T-helper 17 cell (primary cell): ENCODE measurements around the gene FER1L5. TPM values are rescaled to one million over a fixed set of nuclear protein-coding genes. Genes with fewer than 3 reads are reported as not detected.

Experiments used
- ATAC-seq: fragments of 150-1000 bp; cut with Tn5 transposase; 2 replicates; pipeline ENCODE4 v1.10.0; 2021; ENCODE audit warnings: mild to moderate bottlenecking, moderate library complexity
- DNase-seq, 3 donors: peaks; one replicate each; pipeline versions ENCODE4 v3.0.0 to v3.0.0-alpha.2; 2020 to 2021
- H3K9me3 ChIP-seq: one replicate; pipeline ENCODE4 v1.7.0; 2013; ENCODE audit warnings: low read length, mild to moderate bottlenecking; ENCODE audit not compliant: control insufficient read depth, poor library complexity, severe bottlenecking
- H3K27ac Mint-ChIP-seq: one replicate; pipeline ENCODE4 v1.8.0; 2022; ENCODE audit warnings: mild to moderate bottlenecking, moderate library complexity, mixed read lengths
- H3K27me3 Mint-ChIP-seq: one replicate; pipeline ENCODE4 v1.8.0; 2022; ENCODE audit warnings: mixed read lengths
- H3K36me3 Mint-ChIP-seq: one replicate; pipeline ENCODE4 v1.8.0; 2022; ENCODE audit warnings: low read depth, mixed read lengths
- H3K4me1 Mint-ChIP-seq: one replicate; pipeline ENCODE4 v1.8.0; 2022; ENCODE audit warnings: mild to moderate bottlenecking, mixed read lengths
- H3K4me3 Mint-ChIP-seq: one replicate; pipeline ENCODE4 v1.8.0; 2022; ENCODE audit warnings: mild to moderate bottlenecking, moderate library complexity, mixed read lengths
- total RNA-seq, 4 donors: library from RNA in 2 of 4; stranded (reverse) in 2 of 4; gene quantifications; one replicate each; pipeline ENCODE4 v1.2.3 and lab custom pipeline; 2022 to 2026

Gene FER1L5
- total RNA-seq, 2 donors from 2014 or later: not detected

DNA sequence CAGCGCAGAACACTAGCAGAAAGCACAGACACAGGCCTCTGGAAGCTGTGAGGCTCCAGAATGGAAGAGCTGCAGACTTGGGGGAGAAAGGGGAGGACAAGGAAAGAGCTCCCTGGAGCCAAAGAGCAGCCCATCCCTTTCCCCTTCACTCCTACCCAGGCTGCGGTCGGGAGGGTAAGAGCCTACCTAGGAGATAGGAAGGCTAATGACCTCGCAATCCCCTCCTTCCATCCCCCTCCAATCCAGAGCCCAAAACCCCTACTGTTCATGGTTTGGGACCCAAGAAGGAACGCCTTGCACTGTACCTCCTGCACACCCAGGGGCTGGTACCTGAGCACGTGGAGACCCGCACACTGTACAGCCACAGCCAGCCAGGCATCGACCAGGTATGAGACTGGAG is 57.5 kb downstream of the FER1L5 start:
- Mint-ChIP-seq H3K27me3 (no peaks in the 10 kb centered on the region), H3K36me3 (no peaks in the 10 kb centered on the region), H3K4me3 (no peak overlapping the region), H3K27ac (peak overlapping the region; percentile 14), H3K4me1 (peaks cover 6% of the 10 kb centered on the region)
- no peak for DNase-seq
- no peak for ATAC-seq
- H3K9me3 ChIP-seq: no peaks in the 10 kb centered on the region

DNA sequence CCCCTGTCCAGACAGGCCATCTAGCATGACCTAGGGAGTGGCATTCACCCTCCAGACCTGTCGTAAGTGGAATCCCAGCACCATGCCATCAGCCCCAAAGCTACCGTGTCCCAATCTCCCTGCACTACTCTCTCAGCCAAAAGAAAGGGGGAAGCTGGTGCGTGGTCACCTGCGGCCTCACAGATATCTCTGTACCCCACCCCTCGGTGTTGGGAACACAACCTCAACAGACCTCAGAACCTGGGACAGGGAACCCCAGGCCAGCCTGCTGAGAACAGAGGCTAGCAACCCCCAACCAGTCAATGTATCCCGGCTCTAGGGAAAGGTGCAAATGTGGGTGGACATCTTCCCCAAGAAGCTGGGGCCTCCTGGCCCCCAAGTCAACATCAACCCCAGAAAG is 59.1 kb downstream of the FER1L5 start:
- Mint-ChIP-seq H3K4me3 (no peak overlapping the region), H3K36me3 (no peaks in the 10 kb centered on the region), H3K27ac (no peak overlapping the region), H3K4me1 (peaks cover 6% of the 10 kb centered on the region), H3K27me3 (no peaks in the 10 kb centered on the region)
- ATAC-seq: no peak
- DNase-seq: no peak
- no peaks in the 10 kb centered on the region for H3K9me3 ChIP-seq

DNA sequence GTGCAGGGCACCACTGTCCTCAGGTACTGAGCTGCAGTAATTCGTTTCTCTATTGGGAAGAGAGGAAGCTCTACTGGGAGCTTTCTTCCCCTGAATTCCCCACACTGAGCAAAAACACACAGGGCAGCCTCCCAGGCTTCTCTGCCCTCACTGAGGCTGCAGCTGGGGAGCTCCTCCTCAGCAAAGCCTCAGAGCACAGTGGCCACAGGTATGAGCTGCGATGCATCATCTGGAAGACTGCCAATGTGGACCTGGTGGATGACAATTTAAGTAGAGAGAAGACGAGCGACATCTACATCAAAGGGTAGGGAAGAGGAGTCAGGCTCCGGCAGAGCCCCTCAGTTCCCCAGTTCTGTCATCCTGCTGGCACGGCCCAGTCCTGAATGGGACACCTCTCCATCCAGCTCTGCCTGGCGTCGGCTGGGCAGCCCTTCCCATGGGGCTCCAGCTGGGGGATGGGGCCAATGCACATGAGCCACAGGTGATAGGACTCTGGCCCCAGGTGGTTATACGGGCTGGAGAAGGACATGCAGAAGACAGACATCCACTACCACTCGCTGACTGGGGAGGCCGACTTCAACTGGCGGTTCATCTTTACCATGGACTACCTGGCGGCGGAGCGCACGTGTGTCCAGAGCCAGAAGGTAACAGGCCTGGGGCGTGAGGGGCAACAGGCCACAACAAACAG is 59.7 kb downstream of the FER1L5 start:
- no peaks in the 10 kb centered on the region for H3K9me3 ChIP-seq
- no peak overlapping the region for H3K27ac Mint-ChIP-seq
- H3K36me3 Mint-ChIP-seq: no peaks in the 10 kb centered on the region
- no peak overlapping the region for H3K4me3 Mint-ChIP-seq
- ATAC-seq: no peak
- DNase-seq: no peak
- peaks cover 6% of the 10 kb centered on the region for H3K4me1 Mint-ChIP-seq
- no peaks in the 10 kb centered on the region for H3K27me3 Mint-ChIP-seq

DNA sequence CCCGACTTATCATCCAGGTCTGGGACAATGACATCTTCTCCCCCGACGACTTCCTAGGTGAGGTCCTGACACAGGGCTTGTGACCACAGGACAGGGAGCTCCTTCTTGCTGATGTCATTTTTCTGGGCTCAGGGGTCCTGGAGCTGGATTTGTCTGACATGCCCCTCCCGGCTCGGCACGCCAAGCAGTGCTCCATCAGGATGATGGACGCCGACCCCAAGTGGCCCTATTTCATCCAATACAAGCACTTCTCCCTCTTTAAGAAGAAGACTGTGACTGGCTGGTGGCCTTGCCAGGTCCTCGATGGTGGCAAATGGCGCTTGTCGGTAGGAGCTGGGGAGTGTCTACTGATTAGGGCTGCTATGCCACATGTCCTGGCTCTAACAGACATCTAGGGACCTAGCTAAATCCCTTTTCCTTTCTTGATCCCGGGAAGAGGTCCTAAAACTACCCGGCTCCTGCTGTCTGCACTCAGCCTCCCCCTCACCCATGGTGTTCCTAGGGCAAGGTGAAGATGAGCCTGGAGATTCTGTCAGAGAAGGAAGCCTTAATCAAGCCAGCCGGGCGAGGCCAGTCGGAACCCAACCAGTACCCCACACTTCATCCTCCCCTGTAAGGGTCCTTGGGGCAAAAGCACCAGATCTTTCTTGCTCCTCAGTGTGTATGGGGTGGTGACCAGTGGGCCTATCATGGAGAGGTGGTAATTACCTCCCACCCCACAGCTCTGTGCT is 60.6 kb downstream of the FER1L5 start:
- DNase-seq (no peak), ATAC-seq (no peak)
- no peaks in the 10 kb centered on the region for H3K9me3 ChIP-seq
- Mint-ChIP-seq H3K27me3 (no peaks in the 10 kb centered on the region), H3K4me1 (peaks cover 6% of the 10 kb centered on the region), H3K27ac (no peak overlapping the region), H3K4me3 (no peak overlapping the region), H3K36me3 (no peaks in the 10 kb centered on the region)

DNA sequence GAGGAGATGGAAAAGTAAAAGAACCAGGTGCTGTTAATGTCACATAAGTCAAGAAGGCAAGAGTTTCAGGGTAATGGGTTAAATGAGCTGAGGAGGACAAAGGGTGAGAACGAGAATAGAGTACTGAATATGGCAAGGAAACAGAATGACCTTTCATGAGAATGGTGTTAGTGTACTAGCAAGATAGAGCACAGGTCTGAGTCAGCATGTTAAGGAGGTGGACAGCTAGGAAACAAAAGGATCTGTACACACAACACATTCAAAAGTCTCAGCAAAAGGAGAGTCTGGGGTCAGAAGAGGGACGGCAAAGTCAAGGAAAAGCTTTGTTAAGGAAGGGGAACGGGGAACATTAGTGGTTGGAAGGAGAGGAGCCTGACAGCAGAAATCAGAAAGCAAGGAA is 68.4 kb downstream of the FER1L5 start:
- Mint-ChIP-seq H3K36me3 (peaks cover 11% of the 10 kb centered on the region), H3K27ac (no peak overlapping the region), H3K27me3 (no peaks in the 10 kb centered on the region), H3K4me3 (no peak overlapping the region), H3K4me1 (peaks cover 5% of the 10 kb centered on the region)
- no peak for DNase-seq
- ATAC-seq: no peak
- no peaks in the 10 kb centered on the region for H3K9me3 ChIP-seq

DNA sequence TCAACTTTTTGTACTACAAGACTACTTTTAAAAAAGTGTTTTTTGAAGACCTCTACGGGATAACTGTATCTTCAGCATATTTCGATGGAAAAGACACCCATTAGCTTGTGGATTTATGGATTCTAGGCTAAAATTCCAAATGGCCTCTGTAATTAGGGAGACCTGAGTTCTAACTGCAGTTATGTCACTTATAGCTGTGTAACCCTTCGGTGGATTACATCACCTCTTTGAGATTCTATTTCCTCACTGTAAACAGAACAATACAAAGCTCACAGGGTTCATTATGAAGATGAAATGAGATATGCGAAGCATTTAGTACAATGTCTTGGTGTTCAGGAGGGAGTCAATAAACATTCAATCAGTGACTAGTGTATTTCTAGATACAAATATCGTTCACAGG is 73.1 kb downstream of the FER1L5 start:
- ATAC-seq: no peak
- H3K36me3 Mint-ChIP-seq: peaks cover 11% of the 10 kb centered on the region
- H3K27me3 Mint-ChIP-seq: no peaks in the 10 kb centered on the region
- H3K27ac Mint-ChIP-seq: no peak overlapping the region
- no peaks in the 10 kb centered on the region for H3K9me3 ChIP-seq
- DNase-seq: no peak
- no peak overlapping the region for H3K4me3 Mint-ChIP-seq
- H3K4me1 Mint-ChIP-seq: peaks cover 10% of the 10 kb centered on the region

DNA sequence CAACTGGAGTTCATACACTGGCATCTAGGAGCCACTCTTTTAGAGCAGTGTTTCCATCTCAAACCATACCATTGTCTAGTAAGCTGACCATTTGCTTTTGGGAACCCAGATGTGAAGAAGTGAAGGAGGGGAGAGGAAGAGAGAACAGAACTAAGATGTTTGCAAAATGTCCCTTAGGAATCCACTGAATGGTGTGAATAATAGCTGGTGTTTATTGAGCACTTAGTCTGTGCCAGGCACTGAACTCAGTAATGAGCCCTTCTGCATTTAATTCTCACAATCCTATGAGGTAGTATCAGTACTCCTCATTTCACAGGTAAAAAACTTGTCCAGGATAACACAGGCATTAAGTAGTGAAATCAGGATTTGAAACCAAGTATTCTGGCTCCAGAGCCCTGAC is 73.8 kb downstream of the FER1L5 start:
- DNase-seq: no peak
- Mint-ChIP-seq H3K4me3 (no peak overlapping the region), H3K27ac (no peak overlapping the region), H3K36me3 (peaks cover 4% of the 10 kb centered on the region), H3K4me1 (peaks cover 10% of the 10 kb centered on the region), H3K27me3 (no peaks in the 10 kb centered on the region)
- no peak for ATAC-seq
- H3K9me3 ChIP-seq: no peaks in the 10 kb centered on the region

DNA sequence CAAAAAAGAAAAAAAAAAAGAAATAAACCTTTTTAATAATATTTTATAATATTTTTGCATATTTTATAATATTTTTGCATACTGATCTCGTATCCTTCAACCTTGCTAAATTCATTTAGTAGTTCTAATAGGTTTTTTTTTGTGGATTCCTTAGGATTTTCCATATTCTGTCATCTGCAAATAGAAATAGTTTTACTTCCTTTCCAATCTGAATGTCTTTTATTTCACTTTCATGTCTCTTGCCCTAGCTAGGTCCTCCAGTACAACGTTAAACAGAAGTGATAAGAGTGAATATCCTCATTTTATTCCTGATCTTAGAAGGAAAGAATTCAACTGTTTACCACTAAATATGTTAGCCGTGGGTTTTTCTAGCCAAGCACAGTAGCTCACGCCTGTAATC is 83.6 kb downstream of the FER1L5 start:
- no peak for ATAC-seq
- DNase-seq: no peak
- H3K9me3 ChIP-seq: no peaks in the 10 kb centered on the region
- Mint-ChIP-seq H3K27ac (no peak overlapping the region), H3K4me1 (peaks cover 2% of the 10 kb centered on the region), H3K4me3 (no peak overlapping the region), H3K36me3 (peaks cover 11% of the 10 kb centered on the region), H3K27me3 (no peaks in the 10 kb centered on the region)

DNA sequence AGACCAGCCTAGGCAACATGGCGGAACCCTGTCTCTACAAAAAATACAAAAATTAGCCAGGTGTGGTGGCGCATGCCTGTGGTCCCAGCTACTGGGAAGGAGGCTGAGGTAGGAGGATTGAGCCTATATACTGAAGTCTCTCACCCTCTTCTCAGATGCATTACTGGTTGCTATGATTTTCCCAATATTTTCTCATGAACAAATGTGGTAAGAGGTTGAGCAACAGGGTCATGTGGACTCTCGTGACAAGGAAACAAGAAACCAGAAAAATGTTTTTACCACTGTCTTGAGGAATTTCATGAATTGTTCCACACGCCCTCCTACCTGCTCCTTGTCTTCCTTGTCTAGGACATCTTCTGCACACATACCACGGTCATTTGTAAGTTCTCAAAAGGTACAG is 84.9 kb downstream of the FER1L5 start:
- H3K4me1 Mint-ChIP-seq: peaks cover 2% of the 10 kb centered on the region
- DNase-seq: no peak
- H3K9me3 ChIP-seq: no peaks in the 10 kb centered on the region
- peaks cover 11% of the 10 kb centered on the region for H3K36me3 Mint-ChIP-seq
- no peaks in the 10 kb centered on the region for H3K27me3 Mint-ChIP-seq
- no peak for ATAC-seq
- H3K27ac Mint-ChIP-seq: no peak overlapping the region
- H3K4me3 Mint-ChIP-seq: no peak overlapping the region

DNA sequence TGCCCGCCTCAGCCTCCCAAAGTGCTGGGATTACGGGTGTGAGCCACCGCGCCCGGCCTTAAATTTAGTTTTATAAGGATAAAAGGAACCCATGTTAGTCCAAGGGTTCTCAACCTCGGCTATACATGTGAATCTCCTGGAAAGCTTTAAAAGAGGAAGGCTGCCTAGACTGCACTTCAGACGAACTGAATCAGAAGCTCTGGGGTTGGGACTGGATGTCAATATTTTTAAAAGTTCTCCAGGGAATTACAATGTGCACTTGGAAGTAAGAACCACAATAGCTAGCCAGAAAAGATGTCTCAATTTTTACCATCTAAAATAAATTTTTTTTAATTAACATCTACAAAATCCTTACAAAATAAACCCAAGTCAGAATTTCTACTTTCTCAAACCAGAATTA is 87.2 kb downstream of the FER1L5 start:
- H3K4me3 Mint-ChIP-seq: no peak overlapping the region
- H3K4me1 Mint-ChIP-seq: peaks cover 5% of the 10 kb centered on the region
- peaks cover 11% of the 10 kb centered on the region for H3K36me3 Mint-ChIP-seq
- DNase-seq (no peak), ATAC-seq (no peak)
- no peak overlapping the region for H3K27ac Mint-ChIP-seq
- H3K27me3 Mint-ChIP-seq: no peaks in the 10 kb centered on the region
- no peaks in the 10 kb centered on the region for H3K9me3 ChIP-seq

DNA sequence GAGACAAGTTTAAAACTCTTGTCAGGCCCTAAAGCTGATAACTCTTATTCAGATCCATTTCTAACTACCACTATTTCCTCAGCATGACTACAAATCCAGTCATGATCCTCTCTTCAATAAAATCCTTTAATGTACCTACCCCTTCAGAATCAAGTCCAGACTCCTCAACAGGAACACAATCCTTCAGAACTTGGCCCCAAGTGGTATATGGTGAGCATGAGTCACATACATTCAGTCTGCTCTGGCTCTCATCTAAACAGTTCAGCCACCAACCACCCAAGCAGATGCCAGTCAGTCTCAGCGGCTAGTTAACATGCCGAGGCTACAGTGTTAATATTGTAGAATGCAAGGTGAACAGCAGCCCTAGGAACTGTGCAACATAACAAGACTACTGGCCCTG is 87.6 kb downstream of the FER1L5 start:
- Mint-ChIP-seq H3K27me3 (no peaks in the 10 kb centered on the region), H3K4me1 (peaks cover 8% of the 10 kb centered on the region), H3K27ac (peak overlapping the region; percentile 39), H3K4me3 (no peak overlapping the region), H3K36me3 (peaks cover 11% of the 10 kb centered on the region)
- H3K9me3 ChIP-seq: no peaks in the 10 kb centered on the region
- ATAC-seq (no peak), DNase-seq (no peak)

DNA sequence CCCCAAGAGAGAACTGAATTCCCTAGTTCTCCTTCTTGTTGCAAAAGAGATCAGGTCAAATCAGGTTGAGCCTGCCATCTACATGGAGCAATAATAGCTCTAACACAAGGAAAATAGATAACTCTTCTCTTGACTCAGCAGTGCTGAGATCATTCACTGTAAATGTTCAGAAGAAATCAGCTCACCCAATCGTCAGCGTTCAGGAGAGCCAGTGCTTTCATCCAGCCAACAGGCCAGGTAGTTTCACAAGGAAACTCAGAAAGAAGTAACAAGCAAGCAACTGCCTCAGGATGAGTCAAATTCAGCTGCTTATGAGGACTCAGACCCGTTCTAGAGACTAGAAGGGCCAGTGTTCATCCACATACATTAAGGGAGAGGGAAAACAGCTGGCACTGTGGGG is 91.4 kb downstream of the FER1L5 start:
- Mint-ChIP-seq H3K27me3 (no peaks in the 10 kb centered on the region), H3K4me3 (no peak overlapping the region), H3K4me1 (peaks cover 17% of the 10 kb centered on the region), H3K27ac (peak overlapping the region; percentile 51), H3K36me3 (peaks cover 7% of the 10 kb centered on the region)
- ATAC-seq: no peak
- no peaks in the 10 kb centered on the region for H3K9me3 ChIP-seq
- no peak for DNase-seq

DNA sequence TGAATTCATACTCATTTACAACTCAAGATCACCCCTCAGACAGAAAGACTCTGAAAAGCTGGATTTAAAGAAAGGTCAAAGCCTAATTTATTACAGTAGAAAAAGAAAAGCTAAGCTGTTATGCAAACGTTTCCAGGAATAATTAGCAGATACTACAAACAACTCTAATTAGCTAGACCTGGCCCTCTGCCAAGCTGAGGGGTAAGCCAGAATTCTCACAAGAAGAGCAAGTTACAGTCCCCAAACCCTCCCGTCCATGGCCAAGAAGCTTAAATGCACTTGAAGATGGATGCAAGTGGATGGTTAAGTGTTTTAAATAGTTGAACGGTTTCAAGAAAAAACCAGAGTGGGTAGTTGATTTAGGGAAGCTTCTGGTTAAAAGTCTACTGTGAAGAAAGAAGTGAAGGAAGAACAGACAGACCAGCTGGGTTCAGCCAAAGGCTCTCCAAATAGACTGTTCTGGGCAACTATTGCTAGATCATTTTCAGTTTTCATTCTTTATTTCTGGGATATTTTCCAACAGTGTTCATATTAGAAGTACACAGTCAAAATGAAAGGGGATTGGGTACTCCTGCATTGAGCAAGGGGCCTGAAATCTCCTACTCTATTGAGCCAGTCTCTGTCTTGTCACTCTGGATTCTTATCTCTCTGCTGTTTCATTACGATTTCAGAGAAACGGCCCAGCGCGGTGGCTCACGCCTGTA is 92.5 kb downstream of the FER1L5 start:
- peaks cover 27% of the 10 kb centered on the region for H3K4me1 Mint-ChIP-seq
- H3K4me3 Mint-ChIP-seq: no peak overlapping the region
- H3K9me3 ChIP-seq: no peaks in the 10 kb centered on the region
- H3K36me3 Mint-ChIP-seq: peaks cover 10% of the 10 kb centered on the region
- ATAC-seq (no peak), DNase-seq (no peak)
- H3K27me3 Mint-ChIP-seq: no peaks in the 10 kb centered on the region
- H3K27ac Mint-ChIP-seq: peak overlapping the region; percentile 51
